Neural cell (in vitro differentiated cells): Measurements from ENCODE around the gene GPANK1. TPM values are rescaled to one million over a fixed set of nuclear protein-coding genes. Genes with fewer than 3 reads are reported as not detected.

Source experiments
- H2AFZ ChIP-seq: fragments of 200-600, 300-800 bp; sonication (generic), shearing (Covaris generic); 2 replicates; pipeline ENCODE4 v1.6.0; 2014; ENCODE audit warnings: low read depth, mild to moderate bottlenecking, antibody characterized with exemption, low read length, moderate library complexity
- H3F3A ChIP-seq: fragments of 200-600 bp; shearing (Covaris generic); 2 replicates; pipeline ENCODE4 v1.6.1; 2016; ENCODE audit warnings: mild to moderate bottlenecking, moderate library complexity, mixed read lengths, antibody characterized with exemption, low read length; ENCODE audit not compliant: insufficient read depth, poor library complexity, severe bottlenecking
- H3K27ac ChIP-seq: fragments of 200-600, 300-800 bp; sonication (generic), shearing (Covaris generic); 2 replicates; pipeline ENCODE4 v1.5.1; 2014; ENCODE audit warnings: mild to moderate bottlenecking, low read length, moderate library complexity
- H3K27me3 ChIP-seq: fragments of 300-800, 200-600 bp; sonication (generic), shearing (Covaris generic); 2 replicates; pipeline ENCODE4 v1.6.0; 2014; ENCODE audit warnings: mild to moderate bottlenecking, low read depth, low read length, moderate library complexity; ENCODE audit not compliant: insufficient read depth
- H3K36me3 ChIP-seq: fragments of 300-800, 200-600 bp; sonication (generic), shearing (Covaris generic); 2 replicates; pipeline ENCODE4 v1.5.1; 2014; ENCODE audit warnings: mild to moderate bottlenecking, antibody characterized with exemption, low read length, moderate library complexity; ENCODE audit not compliant: insufficient read depth
- H3K4me2 ChIP-seq: fragments of 300-800, 200-600 bp; sonication (generic), shearing (Covaris generic); 2 replicates; pipeline ENCODE4 v1.6.0; 2014; ENCODE audit warnings: mild to moderate bottlenecking, low read length
- H3K4me3 ChIP-seq: fragments of 300-800, 200-600 bp; sonication (generic), shearing (Covaris generic); 2 replicates; pipeline ENCODE4 v1.5.1; 2014; ENCODE audit warnings: mild to moderate bottlenecking, low read length, moderate library complexity
- H3K79me2 ChIP-seq: fragments of 200-600 bp; shearing (Covaris generic); replicated peaks from 2 replicates; pipeline ENCODE4 v1.6.0; 2014; ENCODE audit warnings: mild to moderate bottlenecking, low read length, moderate library complexity; ENCODE audit not compliant: insufficient read depth
- H3K9ac ChIP-seq: fragments of 300-800, 200-600 bp; sonication (generic), shearing (Covaris generic); 2 replicates; pipeline ENCODE4 v1.6.1; 2016; ENCODE audit warnings: mild to moderate bottlenecking, low read length, mixed read lengths
- H3K9me2 ChIP-seq: fragments of 200-600 bp; shearing (Covaris generic); 2 replicates; pipeline ENCODE4 v1.6.1; 2016; ENCODE audit warnings: mild to moderate bottlenecking, low read length, mixed read lengths; ENCODE audit not compliant: insufficient read depth
- H3K9me3 ChIP-seq: fragments of 200-600, 300-800 bp; sonication (generic), shearing (Covaris generic); 2 replicates; pipeline ENCODE4 v1.6.1; 2016; ENCODE audit warnings: mild to moderate bottlenecking, mixed run types, low read length, moderate library complexity, mixed read lengths
- H4K20me1 ChIP-seq: fragments of 200-600 bp; shearing (Covaris generic); 2 replicates; pipeline ENCODE4 v1.6.1; 2016; ENCODE audit warnings: mild to moderate bottlenecking, mixed run types; ENCODE audit not compliant: insufficient read depth
- EP300 ChIP-seq: fragments of 450-650 bp; conservative IDR thresholded peaks from 2 replicates; pipeline ENCODE4 v1.6.1; 2014; ENCODE audit warnings: antibody characterized with exemption, mild to moderate bottlenecking, moderate library complexity; ENCODE audit not compliant: poor library complexity, severe bottlenecking
- EZH2 ChIP-seq: fragments of 200-600, 300-800 bp; shearing (Covaris generic), sonication (generic); IDR thresholded peaks from 2 replicates; pipeline ENCODE4 v1.6.1; 2014; ENCODE audit warnings: antibody characterized with exemption, low read length, borderline replicate concordance, mild to moderate bottlenecking; ENCODE audit not compliant: insufficient read depth, poor library complexity, severe bottlenecking
- MXI1 ChIP-seq: fragments of 450-650 bp; conservative IDR thresholded peaks from 2 replicates; pipeline ENCODE4 v1.6.1; 2014; ENCODE audit warnings: antibody characterized with exemption, mild to moderate bottlenecking; ENCODE audit not compliant: poor library complexity, severe bottlenecking
- POLR2AphosphoS5 ChIP-seq: IDR thresholded peaks from 2 replicates; pipeline ENCODE4 v1.6.1; 2012
- RAD21 ChIP-seq: fragments of 450-650 bp; conservative IDR thresholded peaks from 2 replicates; pipeline ENCODE4 v1.6.1; 2014; ENCODE audit warnings: antibody characterized with exemption, mild to moderate bottlenecking, moderate library complexity
- SMC3 ChIP-seq: fragments of 450-650 bp; conservative IDR thresholded peaks from 2 replicates; pipeline ENCODE4 v1.6.1; 2014; ENCODE audit warnings: antibody characterized with exemption, mild to moderate bottlenecking, moderate library complexity; ENCODE audit not compliant: poor library complexity
- TAF1 ChIP-seq: IDR thresholded peaks from 2 replicates; pipeline ENCODE4 v1.6.1; 2012; ENCODE audit warnings: low read depth
- polyA plus RNA-seq: library from polyadenylated mRNA; depleted of rRNA; stranded (reverse); fragments of >200 nt; gene quantifications from 2 replicates; pipeline ENCODE4 v1.2.3, GENCODE V29; 2014
- TF ChIP-seq, protein P1 (sequence below): IDR thresholded peaks from 2 replicates; pipeline ENCODE4 v1.6.1; 2012; ENCODE audit warnings: borderline replicate concordance
- TF ChIP-seq, protein P2 (sequence below): fragments of 450-650 bp; IDR thresholded peaks from 2 replicates; pipeline ENCODE4 v1.5.1; 2014; ENCODE audit warnings: antibody characterized with exemption, mild to moderate bottlenecking, moderate library complexity; ENCODE audit not compliant: poor library complexity, severe bottlenecking

The GPANK1 gene
- polyA plus RNA-seq, 1 donor from 2014 or later = 18.4 TPM

DNA sequence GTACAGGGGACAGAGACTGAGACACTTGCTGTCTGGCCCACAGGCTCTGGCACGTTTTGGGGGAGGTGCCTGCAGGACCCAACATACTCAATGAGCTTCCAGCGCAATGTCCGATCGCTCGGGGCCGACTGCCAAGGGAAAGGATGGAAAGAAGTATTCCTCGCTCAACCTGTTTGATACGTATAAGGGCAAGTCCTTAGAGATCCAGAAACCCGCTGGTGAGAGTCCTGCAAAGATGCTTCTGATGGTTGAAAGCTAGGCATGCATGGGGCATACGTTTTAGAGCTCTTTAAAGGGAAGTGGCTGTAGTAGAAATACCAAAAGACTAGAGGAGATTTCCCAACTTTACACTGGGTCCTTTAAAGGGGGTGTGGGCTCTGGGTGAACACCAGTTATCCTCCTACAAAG is 42.1 kb downstream of the GPANK1 start:
- Histone ChIP-seq H3K79me2 (peaks cover 51% of the 10 kb centered on the region), H4K20me1 (no peaks in the 10 kb centered on the region), H3F3A (no peaks in the 10 kb centered on the region), H3K9me3 (no peaks in the 10 kb centered on the region), H3K4me2 (peak overlapping the region; percentile 100), H3K9me2 (no peaks in the 10 kb centered on the region), H2AFZ (no peak overlapping the region), H3K4me3 (peak overlapping the region; percentile 93), H3K36me3 (peaks cover 5% of the 10 kb centered on the region), H3K9ac (peak overlapping the region; percentile 100), H3K27ac (peak overlapping the region; percentile 99), H3K27me3 (no peaks in the 10 kb centered on the region)
- TF ChIP-seq EP300 (no peak), POLR2AphosphoS5 (no peak), MXI1 (no peak), EZH2 (no peak), SMC3 (no peak), RAD21 (no peak), TAF1 (no peak)
- TF ChIP-seq, protein P1, sequence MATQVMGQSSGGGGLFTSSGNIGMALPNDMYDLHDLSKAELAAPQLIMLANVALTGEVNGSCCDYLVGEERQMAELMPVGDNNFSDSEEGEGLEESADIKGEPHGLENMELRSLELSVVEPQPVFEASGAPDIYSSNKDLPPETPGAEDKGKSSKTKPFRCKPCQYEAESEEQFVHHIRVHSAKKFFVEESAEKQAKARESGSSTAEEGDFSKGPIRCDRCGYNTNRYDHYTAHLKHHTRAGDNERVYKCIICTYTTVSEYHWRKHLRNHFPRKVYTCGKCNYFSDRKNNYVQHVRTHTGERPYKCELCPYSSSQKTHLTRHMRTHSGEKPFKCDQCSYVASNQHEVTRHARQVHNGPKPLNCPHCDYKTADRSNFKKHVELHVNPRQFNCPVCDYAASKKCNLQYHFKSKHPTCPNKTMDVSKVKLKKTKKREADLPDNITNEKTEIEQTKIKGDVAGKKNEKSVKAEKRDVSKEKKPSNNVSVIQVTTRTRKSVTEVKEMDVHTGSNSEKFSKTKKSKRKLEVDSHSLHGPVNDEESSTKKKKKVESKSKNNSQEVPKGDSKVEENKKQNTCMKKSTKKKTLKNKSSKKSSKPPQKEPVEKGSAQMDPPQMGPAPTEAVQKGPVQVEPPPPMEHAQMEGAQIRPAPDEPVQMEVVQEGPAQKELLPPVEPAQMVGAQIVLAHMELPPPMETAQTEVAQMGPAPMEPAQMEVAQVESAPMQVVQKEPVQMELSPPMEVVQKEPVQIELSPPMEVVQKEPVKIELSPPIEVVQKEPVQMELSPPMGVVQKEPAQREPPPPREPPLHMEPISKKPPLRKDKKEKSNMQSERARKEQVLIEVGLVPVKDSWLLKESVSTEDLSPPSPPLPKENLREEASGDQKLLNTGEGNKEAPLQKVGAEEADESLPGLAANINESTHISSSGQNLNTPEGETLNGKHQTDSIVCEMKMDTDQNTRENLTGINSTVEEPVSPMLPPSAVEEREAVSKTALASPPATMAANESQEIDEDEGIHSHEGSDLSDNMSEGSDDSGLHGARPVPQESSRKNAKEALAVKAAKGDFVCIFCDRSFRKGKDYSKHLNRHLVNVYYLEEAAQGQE = no peak
- TF ChIP-seq, protein P2, sequence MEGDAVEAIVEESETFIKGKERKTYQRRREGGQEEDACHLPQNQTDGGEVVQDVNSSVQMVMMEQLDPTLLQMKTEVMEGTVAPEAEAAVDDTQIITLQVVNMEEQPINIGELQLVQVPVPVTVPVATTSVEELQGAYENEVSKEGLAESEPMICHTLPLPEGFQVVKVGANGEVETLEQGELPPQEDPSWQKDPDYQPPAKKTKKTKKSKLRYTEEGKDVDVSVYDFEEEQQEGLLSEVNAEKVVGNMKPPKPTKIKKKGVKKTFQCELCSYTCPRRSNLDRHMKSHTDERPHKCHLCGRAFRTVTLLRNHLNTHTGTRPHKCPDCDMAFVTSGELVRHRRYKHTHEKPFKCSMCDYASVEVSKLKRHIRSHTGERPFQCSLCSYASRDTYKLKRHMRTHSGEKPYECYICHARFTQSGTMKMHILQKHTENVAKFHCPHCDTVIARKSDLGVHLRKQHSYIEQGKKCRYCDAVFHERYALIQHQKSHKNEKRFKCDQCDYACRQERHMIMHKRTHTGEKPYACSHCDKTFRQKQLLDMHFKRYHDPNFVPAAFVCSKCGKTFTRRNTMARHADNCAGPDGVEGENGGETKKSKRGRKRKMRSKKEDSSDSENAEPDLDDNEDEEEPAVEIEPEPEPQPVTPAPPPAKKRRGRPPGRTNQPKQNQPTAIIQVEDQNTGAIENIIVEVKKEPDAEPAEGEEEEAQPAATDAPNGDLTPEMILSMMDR = no peak

DNA sequence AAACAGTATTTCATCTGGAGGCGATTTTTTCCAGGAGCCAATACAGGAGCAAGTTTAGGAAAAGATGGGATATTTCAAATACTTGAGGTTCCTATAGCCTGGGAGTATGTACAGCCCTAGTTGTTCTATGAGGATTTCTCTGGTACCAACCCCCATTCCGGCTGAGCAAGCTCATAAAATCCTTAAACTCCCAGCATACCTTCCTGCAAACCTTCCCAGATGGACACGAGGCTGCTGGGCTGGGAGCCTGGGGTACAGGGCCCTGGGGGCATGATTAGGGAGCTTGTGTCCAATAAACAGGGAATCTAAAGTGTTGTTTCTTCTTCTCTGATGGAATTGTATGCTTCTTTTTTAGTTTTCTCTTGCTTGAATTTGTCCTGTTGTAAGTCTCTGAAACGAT is 42.8 kb downstream of the GPANK1 start:
- Histone ChIP-seq H4K20me1 (no peaks in the 10 kb centered on the region), H3K27ac (peak overlapping the region; percentile 99), H3K79me2 (peaks cover 49% of the 10 kb centered on the region), H2AFZ (no peak overlapping the region), H3F3A (no peaks in the 10 kb centered on the region), H3K27me3 (no peaks in the 10 kb centered on the region), H3K4me2 (peak overlapping the region; percentile 100), H3K9ac (peak overlapping the region; percentile 100), H3K4me3 (peak overlapping the region; percentile 93), H3K36me3 (peaks cover 5% of the 10 kb centered on the region), H3K9me3 (no peaks in the 10 kb centered on the region), H3K9me2 (no peaks in the 10 kb centered on the region)
- no peak for TF ChIP-seq MXI1
- TF ChIP-seq EZH2 = no peak
- TF ChIP-seq TAF1 = no peak
- no peak for TF ChIP-seq POLR2AphosphoS5
- TF ChIP-seq RAD21 = no peak
- no peak for TF ChIP-seq SMC3
- TF ChIP-seq, protein P1 = no peak
- TF ChIP-seq, protein P2 = no peak
- no peak for TF ChIP-seq EP300
